Measurements from ENCODE around the gene EHMT1. TPM values are rescaled to one million over a fixed set of nuclear protein-coding genes. Genes with fewer than 3 reads are reported as not detected.

Gene EHMT1
- total and polyA plus RNA-seq, 10 of the 15 experiments (the other 5 are each of a cell fraction or from before 2014, with no cell fraction given), result 2.9 to 100 (median 48.1) TPM

- Histone ChIP-seq H3K9ac (ENCODE audit: control insufficient read depth, insufficient read depth, low read length) (no peak overlapping the region), H3K4me2 (ENCODE audit: control insufficient read depth, insufficient read depth) (no peak overlapping the region), H3K4me3 (no peak overlapping the region), H4K20me1 (ENCODE audit: control insufficient read depth, insufficient read depth) (no peaks in the 10 kb centered on the region), H3K27me3 (replicated peaks in 1 of 2; ENCODE audit: control insufficient read depth in 2 of 2, insufficient read depth in 2 of 2, low read length in 1 of 2) (no peaks in the 10 kb centered on the region), H3K79me2 (ENCODE audit: control insufficient read depth, insufficient read depth, low read length) (peaks cover 15% of the 10 kb centered on the region), H3K4me1 (ENCODE audit: control insufficient read depth, insufficient read depth, low read length) (no peaks in the 10 kb centered on the region), H3K27ac (ENCODE audit: control insufficient read depth, insufficient read depth) (no peak overlapping the region), H2AFZ (ENCODE audit: control insufficient read depth, low read depth, low read length) (no peak overlapping the region), H3K9me3 (replicated peaks; ENCODE audit: control insufficient read depth, insufficient read depth, low read length) (peaks cover 5% of the 10 kb centered on the region; the same call in 1 of the 3 replicates), H3K36me3 (ENCODE audit: control insufficient read depth in 2 of 2, insufficient read depth in 2 of 2, low read length in 1 of 2) (peaks cover 8 to 22% of the 10 kb centered on the region in 2 experiments; a peak in 3 of 4 replicates)
- 88% methylated on average over 13 of the region's 15 CpGs for WGBS (ENCODE audit: insufficient coverage, insufficient replicate concordance, low lambda C conversion rate, missing lambda C conversion rate)
- ChIA-PET CTCF (no interaction called here), RAD21 (ENCODE audit: unreplicated experiment) (no interaction called here), SMC1A (ENCODE audit: uncharacterized antibody, unreplicated experiment) (no interaction called here), POLR2A (no interaction called here)
- in situ Hi-C loops (cut with MboI) (no loop called here), intact Hi-C loops (cut with micrococcal nuclease; ENCODE audit: unreplicated experiment) (no loop called here)
- FAIRE-seq (no peak), DNase-seq (ENCODE audit: low read depth, low spot score) (no peak), ATAC-seq (no peak)
- BruUV-seq (replicated peaks), result no TSS peak
- TF ChIP-seq BCL3 (IDR thresholded peaks at IDR 0.05; ENCODE audit: borderline replicate concordance, insufficient read depth, low read depth, low read length, poor library complexity, severe bottlenecking), result peak; percentile 37
- TF ChIP-seq PML (IDR thresholded peaks at IDR 0.05; ENCODE audit: low read length), result no peak
Observed at GRCh38 chr9:137723783-137724445, 105.1 kb downstream of the EHMT1 start.

- POLR2A ChIA-PET, result no interaction called here
- CTCF ChIA-PET, result no interaction called here
- ATAC-seq (no peak), DNase-seq (ENCODE audit: low read depth, low spot score) (no peak), FAIRE-seq (no peak)
- SMC1A ChIA-PET (ENCODE audit: uncharacterized antibody, unreplicated experiment), result interaction anchor here (1.5 kb wide), 1 partner anchor 52 kb away, joined by 6 read pairs; no protein-coding TSS in a partner anchor
- Histone ChIP-seq H3K36me3 (ENCODE audit: control insufficient read depth in 2 of 2, insufficient read depth in 2 of 2, low read length in 1 of 2) (peaks cover 11 to 22% of the 10 kb centered on the region in 2 experiments; a peak in 3 of 4 replicates), H3K4me1 (ENCODE audit: control insufficient read depth, insufficient read depth, low read length) (no peaks in the 10 kb centered on the region), H2AFZ (ENCODE audit: control insufficient read depth, low read depth, low read length) (no peak overlapping the region), H3K4me2 (ENCODE audit: control insufficient read depth, insufficient read depth) (no peak overlapping the region), H3K27ac (ENCODE audit: control insufficient read depth, insufficient read depth) (no peak overlapping the region), H3K9ac (ENCODE audit: control insufficient read depth, insufficient read depth, low read length) (no peak overlapping the region), H3K9me3 (replicated peaks; ENCODE audit: control insufficient read depth, insufficient read depth, low read length) (peaks cover 5% of the 10 kb centered on the region; the same call in 1 of the 3 replicates), H3K27me3 (replicated peaks in 1 of 2; ENCODE audit: control insufficient read depth in 2 of 2, insufficient read depth in 2 of 2, low read length in 1 of 2) (no peaks in the 10 kb centered on the region), H3K79me2 (ENCODE audit: control insufficient read depth, insufficient read depth, low read length) (peaks cover 16% of the 10 kb centered on the region), H4K20me1 (ENCODE audit: control insufficient read depth, insufficient read depth) (no peaks in the 10 kb centered on the region), H3K4me3 (no peak overlapping the region)
- peak; percentile 31 for TF ChIP-seq POLR2A (IDR thresholded peaks at IDR 0.05; ENCODE audit: low read depth, low read length)
- no peak for TF ChIP-seq FOXK2 (IDR thresholded peaks at IDR 0.05)
- peak in 1 of 2 experiments; percentile 13; a peak in 1 of 3 replicates for TF ChIP-seq EGR1 (IDR thresholded peaks at IDR 0.05; ENCODE audit: borderline replicate concordance in 1 of 2, low read depth in 2 of 2, low read length in 2 of 2)
- whole genome bisulfite sequencing (ENCODE audit: insufficient coverage, insufficient replicate concordance, low lambda C conversion rate, missing lambda C conversion rate), result 98% methylated on average over 24 of the region's 24 CpGs
- in situ Hi-C loops (cut with MboI) (no loop called here), intact Hi-C loops (cut with micrococcal nuclease; ENCODE audit: unreplicated experiment) (no loop called here)
- no TSS peak for BruUV-seq (replicated peaks)
- RAD21 ChIA-PET (ENCODE audit: unreplicated experiment), result no interaction called here
Observed at GRCh38 chr9:137724818-137725240, 106.0 kb downstream of the EHMT1 start.

Data from GM12878 (cell line).